ENCODE measurements around the gene TAP2.

DNA sequence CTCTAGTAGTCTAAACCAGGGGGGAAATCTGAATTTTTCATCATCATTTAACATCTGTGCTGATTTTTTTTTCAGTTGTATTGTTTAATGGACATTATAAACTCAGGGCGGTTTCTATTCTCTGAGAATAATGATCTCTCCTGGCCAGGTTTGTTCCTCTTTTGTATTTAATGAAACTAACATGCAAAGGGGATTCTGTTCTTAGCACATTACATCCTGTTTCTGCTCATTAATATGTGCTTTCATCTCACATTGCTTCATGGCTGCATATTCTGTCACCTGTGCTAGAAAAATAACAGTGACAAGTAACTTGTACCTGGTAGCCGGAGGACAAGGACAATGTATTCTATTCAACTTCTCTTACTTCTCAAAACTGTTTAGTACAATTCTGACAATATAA, 22.5 kb downstream of the TAP2 start:
- no peak for TF ChIP-seq TAF1 (IDR thresholded peaks at IDR 0.05; ENCODE audit: borderline replicate concordance, low read depth, low read length)
- TF ChIP-seq POLR2A (IDR thresholded peaks at IDR 0.05; ENCODE audit: low read depth, low read length) = no peak
- TF ChIP-seq POLR2AphosphoS5 (IDR thresholded peaks at IDR 0.05; ENCODE audit: low read depth, low read length) = 0 out of 2 replicates have a peak, but pooled peaks have one; percentile 21

All from GM12892 (cell line).